Duodenal mucosa (tissue), 2 donors: ENCODE data around the gene CPLX4.

ENCODE experiments used
- H3K27ac ChIP-seq: one replicate; pipeline ENCODE4 v1.7.0; 2013; ENCODE audit warnings: low read depth, low read length
- H3K27me3 ChIP-seq, 2 donors: one replicate each; pipeline ENCODE4 v1.7.0; 2013; ENCODE audit warnings: low read length in 2 of 2, control low read depth in 1 of 2; ENCODE audit not compliant: insufficient read depth in 2 of 2, control insufficient read depth in 1 of 2
- H3K36me3 ChIP-seq, 2 donors: one replicate each; pipeline ENCODE4 v1.7.0; 2013; ENCODE audit warnings: low read length in 2 of 2, control low read depth in 1 of 2; ENCODE audit not compliant: insufficient read depth in 2 of 2, control insufficient read depth in 1 of 2
- H3K4me1 ChIP-seq, 2 donors: one replicate each; pipeline ENCODE4 v1.7.0; 2013; ENCODE audit warnings: low read length in 2 of 2, control low read depth in 1 of 2; ENCODE audit not compliant: insufficient read depth in 2 of 2, control insufficient read depth in 1 of 2
- H3K4me3 ChIP-seq, 2 donors: one replicate each; pipeline ENCODE4 v1.7.0; 2013; ENCODE audit warnings: low read length in 2 of 2, low read depth in 1 of 2
- H3K9ac ChIP-seq, 2 donors: one replicate each; pipeline ENCODE4 v1.7.0; 2013; ENCODE audit warnings: low read length in 2 of 2, low read depth in 1 of 2
- H3K9me3 ChIP-seq, 2 donors: one replicate each; pipeline ENCODE4 v1.7.0; 2013; ENCODE audit warnings: low read length in 2 of 2, control low read depth in 1 of 2; ENCODE audit not compliant: control insufficient read depth in 1 of 2

CPLX4 gene

DNA sequence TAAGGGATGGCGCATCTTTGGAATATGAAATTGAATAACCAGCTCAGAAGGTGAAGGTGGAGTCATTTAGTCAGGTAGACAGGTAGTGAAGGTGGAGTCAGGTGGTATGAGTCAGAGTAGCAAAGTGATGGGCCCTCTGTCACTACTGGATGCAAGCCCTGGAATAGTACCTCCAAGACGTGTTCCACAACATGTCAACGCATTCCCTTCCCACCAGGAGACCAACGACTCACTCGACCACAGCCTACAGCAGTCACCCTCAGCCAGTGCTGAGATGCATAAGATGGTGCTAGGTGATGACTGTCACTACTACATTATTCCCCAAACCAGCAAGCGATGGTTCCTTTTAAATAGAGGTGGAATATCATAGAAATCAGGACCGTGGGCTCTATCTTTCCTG, 6.8 kb downstream of the CPLX4 start:
- H3K27me3 ChIP-seq: peaks cover 9 to 23% of the 10 kb centered on the region in 2 donors
- H3K36me3 ChIP-seq: no peaks in the 10 kb centered on the region
- no peaks in the 10 kb centered on the region for H3K9me3 ChIP-seq
- no peak overlapping the region for H3K4me3 ChIP-seq
- no peak overlapping the region for H3K27ac ChIP-seq
- peaks cover 6% of the 10 kb centered on the region in 2 donors for H3K4me1 ChIP-seq
- no peak overlapping the region for H3K9ac ChIP-seq

DNA sequence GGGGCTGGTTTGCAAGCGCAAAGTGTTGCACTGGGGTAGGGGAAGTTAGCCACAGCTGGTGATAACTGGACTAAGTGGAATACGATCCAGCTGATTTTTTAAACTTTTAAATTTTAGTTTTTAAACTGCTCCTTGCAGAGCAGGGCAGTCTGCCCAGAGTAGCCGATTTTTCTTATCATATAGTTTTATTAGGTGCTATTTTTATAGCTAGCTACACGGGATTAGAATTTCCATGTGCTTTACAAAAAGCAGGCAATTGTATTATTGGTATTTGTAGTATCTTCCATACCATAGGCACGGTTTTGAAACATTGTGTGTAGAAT, 9.6 kb downstream of the CPLX4 start:
- Histone ChIP-seq H3K4me3 (peak overlapping the region; percentile 26 to 61), H3K27me3 (peaks cover 9 to 28% of the 10 kb centered on the region in 2 donors), H3K36me3 (no peaks in the 10 kb centered on the region), H3K9me3 (no peaks in the 10 kb centered on the region), H3K9ac (no peak overlapping the region), H3K4me1 (peaks cover 6% of the 10 kb centered on the region in 2 donors), H3K27ac (no peak overlapping the region)

DNA sequence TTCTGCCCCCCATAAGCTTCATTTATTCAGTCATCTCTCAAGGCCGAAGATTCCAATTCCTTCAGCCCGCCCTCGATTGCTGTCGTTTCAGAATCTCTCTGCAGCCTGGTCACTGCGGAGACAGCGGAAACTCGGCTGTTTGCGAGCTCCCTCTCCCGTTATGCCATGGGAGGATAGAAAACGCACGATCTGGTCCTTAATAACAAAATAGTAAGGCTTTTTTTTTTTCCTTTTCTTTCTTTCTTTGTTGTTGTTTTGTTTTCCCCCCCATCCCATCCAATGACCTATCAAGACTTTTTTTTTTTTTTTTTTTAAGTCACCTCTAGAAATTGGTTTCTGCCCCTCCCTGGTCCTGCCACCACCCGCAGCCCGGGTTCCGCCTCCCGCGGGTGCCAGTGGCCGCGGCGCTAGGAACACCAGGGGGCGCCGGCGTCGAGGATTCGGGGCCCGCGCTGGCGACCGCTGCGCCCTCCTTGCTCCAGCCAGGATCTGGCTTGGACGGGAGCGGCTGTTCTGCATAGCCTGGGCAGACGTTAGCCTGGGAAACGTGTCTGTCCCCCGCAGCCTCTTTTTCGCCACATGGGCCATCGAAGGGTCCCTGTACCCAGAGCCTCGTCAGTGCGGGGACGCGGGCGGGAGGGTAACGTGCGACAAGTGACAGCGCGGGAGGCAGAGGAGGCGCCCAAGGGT, 10.1 kb downstream of the CPLX4 start:
- Histone ChIP-seq H3K4me1 (peaks cover 6% of the 10 kb centered on the region in 2 donors), H3K27me3 (peaks cover 9 to 33% of the 10 kb centered on the region in 2 donors), H3K9ac (no peak overlapping the region), H3K36me3 (no peaks in the 10 kb centered on the region), H3K9me3 (no peaks in the 10 kb centered on the region), H3K27ac (no peak overlapping the region), H3K4me3 (peak overlapping the region; percentile 26 to 61)

- no peak overlapping the region for H3K9ac ChIP-seq
- peaks cover 8 to 29% of the 10 kb centered on the region in 2 donors for H3K27me3 ChIP-seq
- H3K27ac ChIP-seq: no peak overlapping the region
- H3K9me3 ChIP-seq: no peaks in the 10 kb centered on the region
- H3K36me3 ChIP-seq: no peaks in the 10 kb centered on the region
- no peak overlapping the region for H3K4me3 ChIP-seq
- peaks cover 6% of the 10 kb centered on the region in 2 donors for H3K4me1 ChIP-seq
Measured at GRCh38 chr18:59306640-59307039, 11.8 kb downstream of the CPLX4 start.

DNA sequence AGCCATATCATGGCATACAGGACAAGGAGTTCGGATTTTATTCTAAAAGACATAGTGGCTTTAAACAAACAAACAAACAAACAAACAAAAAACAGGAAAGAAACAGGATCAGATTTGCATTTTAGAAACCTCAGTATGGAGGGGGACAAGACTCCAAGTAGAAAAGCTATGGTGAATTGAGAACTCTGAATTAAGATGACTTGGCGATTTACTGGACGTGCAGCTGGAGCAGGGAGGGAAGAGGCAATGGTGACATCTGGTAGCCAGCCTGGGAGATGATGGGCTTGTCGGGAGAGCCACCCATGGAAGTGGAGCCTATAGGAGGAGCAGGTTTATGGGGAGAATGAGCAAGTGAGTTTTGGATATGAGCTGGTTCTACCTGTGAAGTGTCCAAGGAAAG, 13.2 kb downstream of the CPLX4 start:
- H3K9ac ChIP-seq: no peak overlapping the region
- peaks cover 6 to 26% of the 10 kb centered on the region in 2 donors for H3K27me3 ChIP-seq
- no peaks in the 10 kb centered on the region for H3K36me3 ChIP-seq
- H3K4me1 ChIP-seq: peaks cover 6% of the 10 kb centered on the region in 2 donors
- no peaks in the 10 kb centered on the region for H3K9me3 ChIP-seq
- no peak overlapping the region for H3K4me3 ChIP-seq
- no peak overlapping the region for H3K27ac ChIP-seq

DNA sequence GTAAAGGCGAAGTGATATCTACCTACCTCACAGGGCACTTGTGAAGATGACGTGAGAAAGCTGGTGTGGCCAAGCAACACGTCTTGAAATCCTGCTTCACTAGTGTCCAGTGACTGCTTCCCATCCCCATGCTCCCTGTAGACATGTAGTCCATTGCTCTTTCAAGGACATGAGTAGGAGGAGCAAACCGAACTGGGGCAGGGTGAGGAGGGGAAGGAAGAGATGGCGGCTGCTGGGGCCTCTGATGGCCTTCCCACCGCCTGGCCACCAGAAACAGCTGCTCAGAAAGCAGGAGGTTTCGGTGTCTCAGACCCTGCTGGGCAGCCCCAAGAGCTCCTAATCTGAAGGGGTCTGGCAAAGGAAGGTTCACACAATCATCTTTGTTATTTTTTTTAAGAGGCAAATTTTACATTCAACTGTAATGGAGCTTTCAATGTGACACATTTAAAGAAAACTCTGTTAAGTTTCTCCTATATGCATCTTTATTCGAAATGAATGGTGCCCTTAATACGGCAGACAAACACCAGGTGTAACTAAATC, 14.7 kb downstream of the CPLX4 start:
- H3K4me3 ChIP-seq: no peak overlapping the region
- no peak overlapping the region for H3K27ac ChIP-seq
- H3K27me3 ChIP-seq: peaks cover 10 to 19% of the 10 kb centered on the region in 2 donors
- peaks cover 1 to 2% of the 10 kb centered on the region in 2 donors for H3K4me1 ChIP-seq
- no peak overlapping the region for H3K9ac ChIP-seq
- no peaks in the 10 kb centered on the region for H3K9me3 ChIP-seq
- no peaks in the 10 kb centered on the region for H3K36me3 ChIP-seq

DNA sequence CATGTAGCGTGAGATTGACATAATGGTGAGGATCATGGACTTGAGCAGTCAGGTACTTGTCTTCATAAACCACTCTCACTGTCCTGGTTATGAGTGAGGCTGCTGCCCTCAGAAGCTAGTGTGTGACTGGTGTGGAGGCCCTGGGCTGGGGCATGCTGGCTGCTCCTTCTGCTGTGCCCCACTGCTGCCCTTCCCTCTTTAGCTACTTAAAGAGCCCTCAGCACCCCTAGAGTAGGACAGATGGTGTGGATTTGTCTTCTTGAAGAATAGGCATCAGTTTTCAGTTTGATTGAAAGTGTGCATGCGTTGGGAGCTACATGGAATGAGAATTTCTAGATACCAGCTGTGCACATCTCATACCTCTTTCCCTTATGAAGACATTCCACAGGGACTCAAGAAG, 15.4 kb downstream of the CPLX4 start:
- Histone ChIP-seq H3K27me3 (peaks cover 10 to 19% of the 10 kb centered on the region in 2 donors), H3K9ac (no peak overlapping the region), H3K36me3 (no peaks in the 10 kb centered on the region)

GRCh38 chr18:59301929-59302328, 16.5 kb downstream of the CPLX4 start:
- no peaks in the 10 kb centered on the region for H3K36me3 ChIP-seq
- no peaks in the 10 kb centered on the region for H3K9me3 ChIP-seq
- no peaks in the 10 kb centered on the region for H3K4me1 ChIP-seq
- H3K4me3 ChIP-seq: no peak overlapping the region
- no peak overlapping the region for H3K27ac ChIP-seq
- peaks cover 4 to 15% of the 10 kb centered on the region in 2 donors for H3K27me3 ChIP-seq
- no peak overlapping the region for H3K9ac ChIP-seq

More for the DNA sequence above, 15.4 kb downstream of the CPLX4 start:
- no peaks in the 10 kb centered on the region for H3K9me3 ChIP-seq
- H3K27ac ChIP-seq: no peak overlapping the region
- no peak overlapping the region for H3K4me3 ChIP-seq
- H3K4me1 ChIP-seq: no peaks in the 10 kb centered on the region

GRCh38 chr18:59300676-59301285, 17.7 kb downstream of the CPLX4 start:
- H3K27me3 ChIP-seq: peaks cover 4 to 11% of the 10 kb centered on the region in 2 donors
- H3K36me3 ChIP-seq: no peaks in the 10 kb centered on the region
- H3K4me1 ChIP-seq: no peaks in the 10 kb centered on the region

GRCh38 chr18:59298871-59299270, 19.6 kb downstream of the CPLX4 start:
- no peak overlapping the region for H3K9ac ChIP-seq
- H3K4me3 ChIP-seq: no peak overlapping the region
- H3K36me3 ChIP-seq: no peaks in the 10 kb centered on the region
- H3K27ac ChIP-seq: no peak overlapping the region
- peaks cover 8% of the 10 kb centered on the region in 2 donors for H3K27me3 ChIP-seq
- no peaks in the 10 kb centered on the region for H3K9me3 ChIP-seq
- H3K4me1 ChIP-seq: no peaks in the 10 kb centered on the region

More at GRCh38 chr18:59300676-59301285, 17.7 kb downstream of the CPLX4 start:
- Histone ChIP-seq H3K27ac (no peak overlapping the region), H3K9me3 (no peaks in the 10 kb centered on the region), H3K9ac (no peak overlapping the region), H3K4me3 (no peak overlapping the region)
